GM12865 (cell line): Measurements from ENCODE around the gene MITF.

Experiments
- DNase-seq: peaks from one replicate; pipeline ENCODE4 v3.0.0; 2010; ENCODE audit warnings: low read depth
- H3K4me3 ChIP-seq: 2 replicates; pipeline ENCODE4 v1.5.1; 2011; ENCODE audit warnings: mild to moderate bottlenecking, low read depth, low read length, control low read depth
- TF ChIP-seq, protein P1 (sequence below): IDR thresholded peaks from 2 replicates; pipeline ENCODE4 v1.5.1; 2011; ENCODE audit warnings: low read length, control low read depth, low read depth, inconsistent platforms; ENCODE audit not compliant: insufficient read depth; ENCODE audit errors: missing control alignments

Gene MITF

DNA sequence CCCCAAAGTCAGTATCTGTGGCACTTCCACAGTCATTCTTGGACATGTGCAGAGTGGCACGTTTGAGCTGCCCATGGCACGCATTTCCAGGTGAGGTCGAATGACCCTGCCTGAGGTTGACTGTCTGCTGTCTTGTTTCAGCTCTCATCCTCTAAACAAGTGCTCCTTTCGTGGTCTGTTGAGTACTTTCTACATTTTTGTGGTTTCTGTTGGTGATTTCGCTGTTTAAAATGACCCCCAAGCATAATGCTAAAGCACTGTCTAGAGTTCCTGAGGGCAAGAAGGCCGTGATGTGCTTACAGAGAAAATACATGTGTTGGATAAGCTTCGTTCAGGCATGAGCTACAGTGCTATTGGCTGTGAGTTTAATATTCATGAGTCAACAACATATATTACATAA, 220.3 kb downstream of the MITF start:
- no peak for DNase-seq
- TF ChIP-seq, protein P1, sequence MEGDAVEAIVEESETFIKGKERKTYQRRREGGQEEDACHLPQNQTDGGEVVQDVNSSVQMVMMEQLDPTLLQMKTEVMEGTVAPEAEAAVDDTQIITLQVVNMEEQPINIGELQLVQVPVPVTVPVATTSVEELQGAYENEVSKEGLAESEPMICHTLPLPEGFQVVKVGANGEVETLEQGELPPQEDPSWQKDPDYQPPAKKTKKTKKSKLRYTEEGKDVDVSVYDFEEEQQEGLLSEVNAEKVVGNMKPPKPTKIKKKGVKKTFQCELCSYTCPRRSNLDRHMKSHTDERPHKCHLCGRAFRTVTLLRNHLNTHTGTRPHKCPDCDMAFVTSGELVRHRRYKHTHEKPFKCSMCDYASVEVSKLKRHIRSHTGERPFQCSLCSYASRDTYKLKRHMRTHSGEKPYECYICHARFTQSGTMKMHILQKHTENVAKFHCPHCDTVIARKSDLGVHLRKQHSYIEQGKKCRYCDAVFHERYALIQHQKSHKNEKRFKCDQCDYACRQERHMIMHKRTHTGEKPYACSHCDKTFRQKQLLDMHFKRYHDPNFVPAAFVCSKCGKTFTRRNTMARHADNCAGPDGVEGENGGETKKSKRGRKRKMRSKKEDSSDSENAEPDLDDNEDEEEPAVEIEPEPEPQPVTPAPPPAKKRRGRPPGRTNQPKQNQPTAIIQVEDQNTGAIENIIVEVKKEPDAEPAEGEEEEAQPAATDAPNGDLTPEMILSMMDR = no peak
- H3K4me3 ChIP-seq = no peak overlapping the region

DNA sequence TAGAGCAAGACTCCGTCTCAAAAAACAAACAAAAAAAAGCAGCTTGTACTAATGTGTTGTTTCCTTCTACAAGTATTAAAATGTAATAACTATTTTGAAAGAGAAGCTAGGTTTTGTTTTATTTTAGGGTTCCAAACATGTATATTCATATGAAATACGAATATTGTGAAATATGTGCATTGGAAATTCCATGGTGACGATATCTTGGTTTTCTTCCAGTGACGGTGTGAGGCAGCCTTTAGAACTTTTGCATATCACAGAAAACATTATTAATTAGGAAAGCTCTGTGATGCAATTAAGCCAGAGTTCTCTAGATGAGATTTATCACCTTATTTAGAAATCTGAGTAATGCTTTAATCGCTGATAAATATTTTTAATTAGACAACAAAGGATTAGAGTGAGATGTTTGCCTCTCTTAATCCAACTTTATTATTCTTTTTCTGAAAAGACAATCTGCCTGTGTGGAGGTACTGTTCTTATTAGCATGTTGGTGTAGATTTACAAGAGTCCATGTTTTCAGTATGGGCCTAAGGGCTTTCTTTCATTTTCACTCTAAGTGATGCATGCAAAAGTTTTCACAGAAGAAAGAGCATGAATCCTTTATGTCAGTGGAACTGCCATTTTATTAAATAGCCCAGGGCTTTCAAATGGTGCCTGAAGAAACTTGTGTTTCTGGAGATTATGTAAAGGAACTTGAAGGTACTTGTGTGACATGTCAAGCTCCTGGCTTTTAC, 222.6 kb downstream of the MITF start:
- TF ChIP-seq, protein P1 = no peak
- DNase-seq = no peak
- H3K4me3 ChIP-seq = no peak overlapping the region

DNA sequence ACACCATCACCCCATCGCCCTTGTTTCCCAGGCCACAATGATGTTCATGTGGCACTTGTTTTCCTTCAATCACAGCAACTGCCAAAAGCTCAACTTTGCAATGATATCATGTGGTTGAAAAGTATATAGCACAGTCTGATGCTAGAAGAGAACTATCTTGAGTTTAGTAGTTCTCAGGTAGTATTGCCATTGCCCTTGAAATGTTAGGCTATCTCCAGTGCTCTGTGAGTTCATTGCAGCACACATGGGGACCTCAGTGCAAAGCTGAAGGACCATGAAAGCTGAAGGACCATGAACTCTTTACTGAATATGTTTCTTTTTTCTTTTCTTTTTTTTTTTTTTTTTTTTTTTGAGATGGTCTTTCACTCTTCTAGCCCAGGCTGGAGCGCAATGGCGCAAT, 224.4 kb downstream of the MITF start:
- no peak for DNase-seq
- TF ChIP-seq, protein P1 = no peak
- H3K4me3 ChIP-seq = no peak overlapping the region

DNA sequence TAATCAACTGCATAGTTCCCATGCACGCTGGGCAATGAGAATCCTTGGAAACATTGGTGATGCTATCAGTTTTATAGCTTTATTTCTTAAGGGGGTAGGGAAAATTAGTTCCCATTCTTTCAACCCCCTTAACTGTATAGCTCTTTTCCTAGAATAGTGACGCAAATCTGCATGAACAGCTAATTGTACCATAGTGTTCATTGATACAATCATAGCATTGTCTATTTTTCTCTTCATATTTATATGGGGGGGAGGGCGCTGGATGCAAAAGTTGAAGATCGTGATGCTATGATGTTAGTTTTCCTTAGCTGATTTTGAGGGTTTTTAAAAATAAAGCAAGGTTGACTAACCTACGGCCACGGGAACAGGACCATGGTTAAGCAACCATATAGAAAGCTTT, 227.9 kb downstream of the MITF start:
- TF ChIP-seq, protein P1 = no peak
- no peak overlapping the region for H3K4me3 ChIP-seq
- DNase-seq = no peak

DNA sequence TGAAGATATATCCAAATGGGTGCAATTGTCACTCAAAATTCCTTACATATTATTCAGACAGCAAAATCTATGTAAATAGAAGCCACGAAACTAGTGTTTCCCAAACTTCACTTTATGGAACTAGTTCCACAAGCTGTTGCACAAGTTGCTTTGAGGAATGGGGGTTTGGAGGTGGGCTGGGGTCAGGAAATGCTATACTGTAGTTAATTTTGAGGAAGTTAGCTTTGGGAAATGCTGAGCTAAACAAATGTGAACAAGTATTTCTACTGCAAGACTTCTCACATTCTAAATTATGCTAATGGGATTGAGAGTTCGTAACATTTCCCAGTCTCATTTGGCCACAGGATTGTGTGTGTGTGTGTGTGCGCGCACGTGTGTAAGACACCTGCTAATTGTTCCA, 231.6 kb downstream of the MITF start:
- no peak overlapping the region for H3K4me3 ChIP-seq
- DNase-seq = no peak
- TF ChIP-seq, protein P1 = no peak

DNA sequence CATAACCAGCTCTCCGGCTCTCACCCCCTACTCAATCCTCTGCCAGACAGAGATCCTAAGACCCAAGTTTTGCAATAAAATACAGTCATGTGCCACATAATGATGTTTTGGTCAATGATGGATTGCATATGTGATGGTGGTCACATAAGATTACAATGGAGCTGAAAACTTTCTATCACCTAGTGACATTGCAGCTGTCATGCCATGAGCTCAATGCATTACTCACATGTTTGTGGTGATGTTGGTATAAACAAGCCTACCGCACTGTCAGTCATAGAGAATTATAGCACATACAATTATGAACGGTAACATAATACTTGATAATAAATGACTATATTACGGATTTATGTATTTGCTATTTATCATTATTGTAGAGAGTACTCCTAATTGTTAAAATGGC, 233.4 kb downstream of the MITF start:
- no peak for DNase-seq
- TF ChIP-seq, protein P1 = no peak

DNA sequence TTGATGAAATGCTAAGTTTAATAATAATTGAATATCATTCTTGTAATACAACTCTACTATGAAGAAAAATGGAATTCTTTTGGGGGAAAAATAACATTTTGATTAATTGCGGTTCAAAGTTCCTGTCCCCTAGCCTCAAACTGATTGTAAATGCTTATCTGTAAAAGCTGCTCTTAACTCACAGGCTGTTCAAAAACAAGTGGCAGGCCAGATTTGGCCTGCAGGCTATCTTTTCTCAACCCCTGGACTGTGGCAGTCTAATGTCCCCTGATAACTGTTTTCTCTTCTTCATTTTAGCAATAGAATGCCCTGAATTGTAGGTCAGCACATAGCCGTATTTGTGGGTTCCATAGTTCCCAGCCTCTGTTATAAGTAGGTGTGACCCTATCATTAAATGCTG, 236.8 kb downstream of the MITF start:
- H3K4me3 ChIP-seq = no peak overlapping the region
- DNase-seq = no peak
- TF ChIP-seq, protein P1 = no peak

More for the DNA sequence above, 233.4 kb downstream of the MITF start:
- no peak overlapping the region for H3K4me3 ChIP-seq
